H1 (cell line): ENCODE results near the gene MGAT5B. TPM values are rescaled to one million over a fixed set of nuclear protein-coding genes. Genes with fewer than 3 reads are reported as not detected.

ENCODE experiments used
- CTCF ChIA-PET: fragments of 300-600 bp; sonication (Branson Sonifier 250); formaldehyde crosslinking; loops from one replicate; lab custom pipeline; 2021; ENCODE audit not compliant: partially characterized antibody; lab: Charles Lee
- POLR2A ChIA-PET: fragments of 300-600 bp; sonication (Branson Sonifier 250); formaldehyde crosslinking; loops from one replicate; lab custom pipeline; 2021; ENCODE audit warnings: inconsistent platforms; ENCODE audit not compliant: partially characterized antibody; lab: Charles Lee
- DNase-seq, 2 experiments: peaks; one replicate each; pipeline versions ENCODE4 v3.0.0 to v3.0.0-alpha.2; 2010 to 2022; ENCODE audit warnings: low spot score in 2 of 2, low read depth in 1 of 2, mixed read lengths in 1 of 2
- FAIRE-seq: peaks from 2 replicates; lab custom pipeline; 2011; peaks lifted over from hg19 to GRCh38; lab: Jason Lieb, UNC
- H2AFZ ChIP-seq: 2 replicates; pipeline ENCODE4 v1.8.1; 2012; ENCODE audit warnings: low read length, inconsistent platforms
- H2AK5ac ChIP-seq: 2 replicates; pipeline ENCODE4 v1.6.1; 2013; ENCODE audit warnings: low read depth, low read length
- H2BK120ac ChIP-seq: replicated peaks from 2 replicates; pipeline ENCODE3; 2013; ENCODE audit warnings: low read depth, low read length, inconsistent platforms
- H2BK12ac ChIP-seq: 2 replicates; pipeline ENCODE4 v1.6.1; 2013; ENCODE audit warnings: low read depth, low read length
- H2BK15ac ChIP-seq: 2 replicates; pipeline ENCODE4 v1.6.1; 2013; ENCODE audit warnings: low read length
- H2BK20ac ChIP-seq: 2 replicates; pipeline ENCODE4 v1.6.1; 2013; ENCODE audit warnings: low read length
- H2BK5ac ChIP-seq: 2 replicates; pipeline ENCODE4 v1.6.1; 2013; ENCODE audit warnings: low read depth, low read length
- H3K14ac ChIP-seq: 2 replicates; pipeline ENCODE4 v1.6.1; 2013; ENCODE audit warnings: inconsistent platforms; ENCODE audit not compliant: insufficient read length
- H3K18ac ChIP-seq: 2 replicates; pipeline ENCODE4 v1.6.1; 2013; ENCODE audit warnings: low read length; ENCODE audit errors: extremely low read depth
- H3K23ac ChIP-seq: 2 replicates; pipeline ENCODE4 v1.6.1; 2013; ENCODE audit warnings: inconsistent platforms; ENCODE audit not compliant: insufficient read length
- H3K23me2 ChIP-seq: 2 replicates; pipeline ENCODE4 v1.6.1; 2013; ENCODE audit warnings: low read depth, low read length
- H3K27ac ChIP-seq: 2 replicates; pipeline ENCODE4 v1.6.1; 2011; ENCODE audit warnings: low read depth, low read length, inconsistent platforms
- H3K27me3 ChIP-seq, 4 experiments: replicated peaks in 1 of 4; 1 replicate in 1 of 4; 2 replicates in 3 of 4; pipeline versions ENCODE4 v1.6.1 to v1.8.1; 2011 to 2013; ENCODE audit warnings: low read length in 3 of 4, mild to moderate bottlenecking in 3 of 4, inconsistent platforms in 2 of 4, mixed read lengths in 2 of 4, moderate library complexity in 1 of 4; ENCODE audit not compliant: control insufficient read depth in 3 of 4, insufficient read depth in 3 of 4; ENCODE audit errors: extremely low read depth in 1 of 4
- H3K36me3 ChIP-seq, 4 experiments: 2 replicates each; pipeline versions ENCODE4 v1.6.1 to v1.8.1; 2011 to 2013; ENCODE audit warnings: mild to moderate bottlenecking in 4 of 4, low read length in 3 of 4, moderate library complexity in 2 of 4, control low read depth in 1 of 4, inconsistent platforms in 1 of 4; ENCODE audit not compliant: insufficient read depth in 4 of 4, control insufficient read depth in 2 of 4
- H3K4ac ChIP-seq: replicated peaks from 2 replicates; pipeline ENCODE3; 2013; ENCODE audit warnings: low read length, low read depth, mixed read lengths, inconsistent platforms; ENCODE audit not compliant: insufficient read length
- H3K4me1 ChIP-seq, 4 experiments: replicated peaks in 1 of 4; 1 replicate in 1 of 4; 2 replicates in 3 of 4; pipeline versions ENCODE4 v1.6.1 to v1.8.1; 2011 to 2013; ENCODE audit warnings: low read length in 3 of 4, inconsistent platforms in 2 of 4, mixed read lengths in 1 of 4; ENCODE audit not compliant: insufficient read depth in 4 of 4, control insufficient read depth in 3 of 4
- H3K4me2 ChIP-seq, 2 experiments: 2 replicates each; pipeline versions ENCODE4 v1.6.1 to v1.8.1; 2011 to 2013; ENCODE audit warnings: low read depth in 2 of 2, low read length in 2 of 2, control low read depth in 1 of 2, inconsistent platforms in 1 of 2, mild to moderate bottlenecking in 1 of 2; ENCODE audit not compliant: insufficient read depth in 1 of 2
- H3K4me3 ChIP-seq, 4 experiments: fragments of 200-600, 300-600 bp in 1 of 4; sonication (generic), shearing (Covaris generic), sonication (Bioruptor Twin) in 1 of 4; 2 replicates each; pipeline versions ENCODE4 v1.5.1 to v1.8.1; 2011 to 2016; ENCODE audit warnings: low read length in 4 of 4, low read depth in 3 of 4, control low read depth in 2 of 4, inconsistent platforms in 2 of 4, mild to moderate bottlenecking in 2 of 4, mixed read lengths in 1 of 4, moderate library complexity in 1 of 4; ENCODE audit not compliant: insufficient read depth in 2 of 4; ENCODE audit errors: extremely low read depth in 1 of 4
- H3K56ac ChIP-seq: replicated peaks from 2 replicates; pipeline ENCODE3; 2013; ENCODE audit warnings: low read depth, mild to moderate bottlenecking, mixed read lengths, low read length, inconsistent platforms; ENCODE audit not compliant: insufficient read length
- H3K79me1 ChIP-seq: 2 replicates; pipeline ENCODE4 v1.6.1; 2013; ENCODE audit warnings: low read depth, low read length, control low read depth
- H3K79me2 ChIP-seq, 2 experiments: 2 replicates each; pipeline versions ENCODE4 v1.6.1 to v1.8.1; 2012 to 2013; ENCODE audit warnings: low read length in 2 of 2, mild to moderate bottlenecking in 2 of 2, inconsistent platforms in 1 of 2; ENCODE audit not compliant: insufficient read depth in 2 of 2, control insufficient read depth in 1 of 2
- H3K9ac ChIP-seq, 4 experiments: replicated peaks in 1 of 4; 1 replicate in 1 of 4; 2 replicates in 3 of 4; pipeline versions ENCODE4 v1.6.1 to v1.8.1; 2011 to 2013; ENCODE audit warnings: low read depth in 3 of 4, low read length in 3 of 4, control low read depth in 2 of 4, mild to moderate bottlenecking in 2 of 4, moderate library complexity in 2 of 4, inconsistent platforms in 1 of 4; ENCODE audit errors: extremely low read depth in 1 of 4
- H3K9me3 ChIP-seq, 2 experiments: 2 replicates each; pipeline versions ENCODE4 v1.6.1 to v1.8.1; 2012 to 2013; ENCODE audit warnings: mild to moderate bottlenecking in 2 of 2, moderate library complexity in 2 of 2, control low read depth in 1 of 2, inconsistent platforms in 1 of 2, low read depth in 1 of 2, low read length in 1 of 2, mixed read lengths in 1 of 2; ENCODE audit not compliant: insufficient read depth in 2 of 2
- H4K20me1 ChIP-seq, 2 experiments: replicated peaks in 1 of 2; 2 replicates each; pipeline versions ENCODE3 to v1.8.1; 2011 to 2013; ENCODE audit warnings: inconsistent platforms in 2 of 2, low read length in 2 of 2, mild to moderate bottlenecking in 1 of 2; ENCODE audit not compliant: insufficient read depth in 2 of 2, control insufficient read depth in 1 of 2
- H4K5ac ChIP-seq: 2 replicates; pipeline ENCODE4 v1.6.1; 2013; ENCODE audit warnings: low read length, low read depth, mixed read lengths, inconsistent platforms; ENCODE audit not compliant: insufficient read length
- H4K8ac ChIP-seq: 2 replicates; pipeline ENCODE4 v1.8.0; 2013; ENCODE audit warnings: mild to moderate bottlenecking, moderate library complexity, low read length, inconsistent platforms; ENCODE audit not compliant: insufficient read depth; ENCODE audit errors: extremely low read depth
- H4K91ac ChIP-seq: replicated peaks from 2 replicates; pipeline ENCODE3; 2013; ENCODE audit warnings: low read length, mixed read lengths, inconsistent platforms; ENCODE audit not compliant: insufficient read length
- BACH1 ChIP-seq: IDR thresholded peaks from 2 replicates; pipeline ENCODE4 v1.6.1; 2012; ENCODE audit warnings: low read length, improper control_type of control experiment
- CEBPB ChIP-seq: IDR thresholded peaks from 2 replicates; pipeline ENCODE4 v1.6.1; 2012; ENCODE audit warnings: low read depth, low read length
- CHD1 ChIP-seq: IDR thresholded peaks from 2 replicates; pipeline ENCODE4 v1.6.1; 2012; ENCODE audit warnings: low read depth, low read length, improper control_type of control experiment
- CHD2 ChIP-seq: IDR thresholded peaks from 2 replicates; pipeline ENCODE4 v1.6.1; 2012; ENCODE audit warnings: low read length, improper control_type of control experiment
- EP300 ChIP-seq, 2 experiments: IDR thresholded peaks; 1 replicate in 1 of 2; 2 replicates in 1 of 2; pipeline ENCODE4 v1.6.1; 2011 to 2012; ENCODE audit warnings: low read depth in 2 of 2, low read length in 2 of 2, mild to moderate bottlenecking in 2 of 2, borderline replicate concordance in 1 of 2, inconsistent platforms in 1 of 2, moderate library complexity in 1 of 2
- GTF2F1 ChIP-seq: IDR thresholded peaks from 2 replicates; pipeline ENCODE4 v1.6.1; 2012; ENCODE audit warnings: low read depth, low read length, improper control_type of control experiment, borderline replicate concordance
- RAD21 ChIP-seq, 2 experiments: IDR thresholded peaks in 1 of 2; conservative IDR thresholded peaks in 1 of 2; 2 replicates each; pipeline ENCODE4 v1.6.1; 2011; ENCODE audit warnings: low read depth in 2 of 2, low read length in 2 of 2, improper control_type of control experiment in 1 of 2, inconsistent platforms in 1 of 2, mild to moderate bottlenecking in 1 of 2, moderate library complexity in 1 of 2
- SIRT6 ChIP-seq: IDR thresholded peaks from one replicate; pipeline ENCODE4 v1.7.1; 2012; ENCODE audit warnings: low read length, inconsistent platforms
- SIX5 ChIP-seq: IDR thresholded peaks from 2 replicates; pipeline ENCODE4 v1.6.1; 2011; ENCODE audit warnings: mild to moderate bottlenecking, low read depth, low read length
- SP1 ChIP-seq: IDR thresholded peaks from 2 replicates; pipeline ENCODE4 v1.6.1; 2011; ENCODE audit warnings: low read depth, low read length
- TAF1 ChIP-seq: IDR thresholded peaks from 2 replicates; pipeline ENCODE4 v1.6.1; 2011; ENCODE audit warnings: mild to moderate bottlenecking, low read depth, low read length
- TEAD4 ChIP-seq: IDR thresholded peaks from 2 replicates; pipeline ENCODE4 v1.6.1; 2012; ENCODE audit warnings: low read depth, low read length, inconsistent platforms, mixed read lengths
- USF2 ChIP-seq: IDR thresholded peaks from 2 replicates; pipeline ENCODE4 v1.6.1; 2011; ENCODE audit warnings: low read length, improper control_type of control experiment
- YY1 ChIP-seq: IDR thresholded peaks from 2 replicates; pipeline ENCODE4 v1.6.1; 2011; ENCODE audit warnings: low read depth, mild to moderate bottlenecking, low read length
- WGBS, 2 experiments: shearing (Covaris generic) in 1 of 2; methylation state at CpG; one replicate each; pipeline versions ENCODE4 v1.1.6 to v1.1.7; 2013 to 2015; ENCODE audit warnings: low lambda C conversion rate in 2 of 2, mixed read lengths in 2 of 2, inconsistent platforms in 1 of 2, low coverage in 1 of 2, missing lambda C conversion rate in 1 of 2; ENCODE audit not compliant: insufficient replicate concordance in 2 of 2, insufficient coverage in 1 of 2, insufficient read length in 1 of 2; ENCODE audit errors: extremely low coverage in 1 of 2, missing lambda C conversion rate in 1 of 2; 5-methylcytosine and 5-hydroxymethylcytosine counted together
- polyA plus RNA-seq, 7 experiments: library from polyadenylated mRNA; depleted of rRNA in 3 of 7; stranded (reverse) in 5 of 7; unstranded in 2 of 7; fragments of >200 nt in 5 of 7; fragments of 200-250 nt in 2 of 7; gene quantifications; 1 replicate in 5 of 7; 2 replicates in 1 of 7; 4 replicates in 1 of 7; pipeline versions ENCODE4 v1.2.1 to v1.2.3, GENCODE V29; 2011 to 2013; ENCODE audit warnings: missing spikeins in 2 of 7, mixed read lengths in 2 of 7
- total RNA-seq: library from RNA; stranded (reverse); fragmentation: NEBNext Ultra II Directional; extraction: Animal tissue kit (Norgen Biotek cat#: 25700); gene quantifications from 2 replicates; pipeline ENCODE4 v1.2.1, GENCODE V29; 2021

Gene MGAT5B
- total and polyA plus RNA-seq, 2 of the 8 experiments (the other 6 are each of a cell fraction or from before 2014, with no cell fraction given): 7.9 to 8.2 TPM

- Histone ChIP-seq H3K27me3 (no peaks in the 10 kb centered on the region), H2BK20ac (0 out of 2 replicates have a peak overlapping the region, but pooled peaks have one; percentile 61), H2BK120ac (no peak overlapping the region), H2BK15ac (peak overlapping the region; percentile 46; the same call in 1 of the 2 replicates), H3K27ac (no peak overlapping the region), H3K4me3 (no peak overlapping the region), H4K5ac (no peak overlapping the region), H3K4me1 (peaks cover 0 to 5% (median 3%) of the 10 kb centered on the region in 4 experiments; a peak in 6 of 7 replicates), H2AK5ac (no peak overlapping the region), H3K23ac (no peak overlapping the region), H4K20me1 (no peaks in the 10 kb centered on the region), H3K9me3 (no peaks in the 10 kb centered on the region), H2AFZ (no peak overlapping the region), H3K9ac (no peak overlapping the region), H3K36me3 (no peaks in the 10 kb centered on the region), H3K14ac (no peak overlapping the region), H3K56ac (no peak overlapping the region), H3K79me2 (no peaks in the 10 kb centered on the region), H3K79me1 (no peaks in the 10 kb centered on the region), H3K4ac (no peak overlapping the region), H4K8ac (no peak overlapping the region), H2BK5ac (no peak overlapping the region), H4K91ac (peak overlapping the region; percentile 25), H3K18ac (no peak overlapping the region; the same call in 1 of the 2 replicates), H3K23me2 (no peaks in the 10 kb centered on the region), H2BK12ac (0 out of 2 replicates have a peak overlapping the region, but pooled peaks have one; percentile 27), H3K4me2 (no peak overlapping the region)
- no peak for DNase-seq
- CTCF ChIA-PET: interaction anchor here (1.0 to 2.3 kb wide), 4 partner anchors 9 to 300 kb away, joined by 3 to 8 read pairs (median 4); no protein-coding TSS in a partner anchor
- WGBS, 2 experiments: 87% methylated on average over 5 of the region's 5 CpGs; no CpG with 5 or more reads in 1 of the 2 experiments
- TF ChIP-seq USF2 (no peak), YY1 (no peak), CHD2 (no peak), SP1 (no peak), CHD1 (no peak), TEAD4 (no peak), BACH1 (no peak), TAF1 (no peak), CEBPB (no peak), EP300 (IDR thresholded peaks at IDR 0.05; ENCODE audit: borderline replicate concordance in 1 of 2, low read depth in 2 of 2, low read length in 2 of 2) (no peak), SIX5 (no peak), SIRT6 (no peak), RAD21 (IDR thresholded peaks at IDR 0.05 in 1 of 2, conservative IDR thresholded peaks at IDR 0.05 in 1 of 2; ENCODE audit: low read depth in 2 of 2, low read length in 2 of 2) (no peak), GTF2F1 (no peak)
- POLR2A ChIA-PET: interaction anchor here (0.9 to 2.1 kb wide), 3 partner anchors 10 to 21 kb away, joined by 3 to 15 read pairs (median 3); no protein-coding TSS in a partner anchor
- no peak for FAIRE-seq
These were observed 121.3 kb downstream of the MGAT5B start for GRCh38 chr17:76989519-76989918.
